ENCODE results near the gene DCAF8. TPM values are rescaled to one million over a fixed set of nuclear protein-coding genes. Genes with fewer than 3 reads are reported as not detected.

Gene DCAF8
- total RNA-seq, result 100 to 1,000 TPM; 113 to 118 TPM

GRCh38 chr1:160261893-160262794, at the start of gene DCAF8:
Gene DCAF8, minus strand, starts transcription at chr1:160262549. Its CDS starts 18,541 bp downstream, at chr1:160244008.

GRCh38 chr1:160284782-160285344, 22.5 kb upstream of the DCAF8 start, which contains the start of gene PEX19:
Gene PEX19, minus strand, starts transcription at chr1:160285133. Its CDS starts 9 bp downstream, at chr1:160285124.

DNA sequence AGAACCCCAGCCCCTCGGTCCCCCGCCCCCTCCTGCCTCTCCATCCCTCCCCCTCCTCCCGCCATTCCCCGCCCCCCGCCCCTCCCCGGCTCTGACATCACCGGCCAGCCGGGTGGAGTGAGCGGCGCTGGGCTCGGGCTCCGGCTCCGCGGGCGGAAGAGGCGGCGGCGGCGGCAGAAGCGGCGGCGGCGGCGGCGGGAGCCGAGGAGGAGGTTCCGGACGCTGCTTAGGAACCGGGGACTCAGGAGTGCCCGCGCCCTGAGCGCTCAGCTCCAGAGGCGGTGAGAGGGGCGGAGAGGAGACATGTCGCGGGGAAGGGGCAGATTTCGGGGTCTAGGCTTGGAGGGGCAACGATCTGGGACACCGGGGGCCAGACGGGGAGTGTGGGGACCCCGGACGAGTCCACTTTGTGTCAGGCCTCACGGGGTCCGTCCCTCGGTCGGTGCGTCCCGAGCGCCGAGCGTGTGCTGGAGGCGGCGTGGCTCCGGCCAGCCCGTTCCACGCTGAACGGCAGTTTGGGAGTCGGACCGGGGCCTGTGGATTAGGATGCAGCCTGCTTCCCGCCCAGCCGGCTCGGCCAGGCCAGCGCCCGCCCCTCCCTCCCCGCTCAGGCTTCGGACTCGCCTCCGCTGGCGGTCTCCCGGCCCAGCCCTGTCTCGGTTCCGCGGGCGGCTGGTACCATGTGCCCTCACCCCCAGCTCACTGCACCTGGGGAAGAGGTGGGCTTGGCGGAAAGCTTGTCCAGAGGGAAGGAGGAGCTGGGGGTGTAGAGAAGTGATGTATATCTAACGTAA, 56.9 kb downstream of the DCAF8 start, which contains the start of gene PEA15:
Gene PEA15, plus strand, starts transcription at position 143 of the 794 bp plus-strand sequence. CDS start 6,161 bp downstream, outside the sequence.

GRCh38 chr1:160189649-160190625, 72.4 kb downstream of the DCAF8 start, which contains the start of gene CASQ1:
Gene CASQ1, plus strand, starts transcription at chr1:160190575. Its CDS starts 177 bp downstream, at chr1:160190752.

Other genes starting within 250 kb of the DCAF8 start
- gene PIGM, start 230.6 kb downstream of the DCAF8 start, total RNA-seq, result 1 to 10 TPM; 6.4 to 6.6 TPM
- gene KCNJ10, start 192.4 kb downstream of the DCAF8 start, total RNA-seq, result not detected
- not detected for gene KCNJ9, start 181.0 kb downstream of the DCAF8 start, total RNA-seq
- 10 to 100 TPM; 38.4 to 39.5 TPM for gene IGSF8, start 163.9 kb downstream of the DCAF8 start, total RNA-seq
- gene ATP1A2, start 146.8 kb downstream of the DCAF8 start, total RNA-seq, result not detected
- not detected for gene ATP1A4, start 110.9 kb downstream of the DCAF8 start, total RNA-seq
- gene CASQ1, start 72.0 kb downstream of the DCAF8 start, total RNA-seq, result under 1 TPM in 1 of 2 experiments, not detected in 1; 0.35 TPM
- 10 to 100 TPM; 30.9 to 33.6 TPM for gene PEA15, start 57.2 kb downstream of the DCAF8 start, total RNA-seq
- gene PEX19, start 22.6 kb upstream of the DCAF8 start, total RNA-seq, result 10 to 100 TPM; 46.1 to 51.2 TPM
- 100 to 1,000 TPM; 127 to 131 TPM for gene COPA, start 80.7 kb upstream of the DCAF8 start, total RNA-seq
- 10 to 100 TPM; 66.9 to 69.6 TPM for gene NCSTN, start 80.8 kb upstream of the DCAF8 start, total RNA-seq
- under 1 TPM; 0.18 to 0.29 TPM for gene NHLH1, start 104.5 kb upstream of the DCAF8 start, total RNA-seq
- not detected for gene VANGL2, start 138.0 kb upstream of the DCAF8 start, total RNA-seq

Measured in activated naive CD4-positive, alpha-beta T cell treated with anti-CD3 and anti-CD28 coated beads, Interleukin-2, amount 10 ng/mL, durations not matched to agents 5 hours and 36 hours (primary cell).